ENCODE data around the gene ADAMTS17. TPM values are rescaled to one million over a fixed set of nuclear protein-coding genes. Genes with fewer than 3 reads are reported as not detected.

ADAMTS17 gene
- total and polyA plus RNA-seq, 3 donors from 2014 or later: 6.8 to 17.8 (median 12.4) TPM

GRCh38 chr15:99962006-99962561, 379.7 kb downstream of the ADAMTS17 start:
- Histone ChIP-seq H3K4me3 (no peak overlapping the region), H3K27me3 (no peaks in the 10 kb centered on the region), H3K4me1 (no peaks in the 10 kb centered on the region), H3K9me3 (no peaks in the 10 kb centered on the region), H3K27ac (no peak overlapping the region), H3K36me3 (ENCODE audit: low read depth, missing control alignments) (no peaks in the 10 kb centered on the region)
- WGBS, 2 donors: 94% methylated on average over 19 of the region's 19 CpGs
- DNase-seq: no peak
- intact Hi-C loops (cut with DNase I; ENCODE audit: low total_unique reads): no loop called here
- TF ChIP-seq POLR2A (IDR thresholded peaks at IDR 0.05) (no peak), CTCF (IDR thresholded peaks at IDR 0.05) (no peak)

- peak; percentile 52 for DNase-seq
- H3K4me1 ChIP-seq: no peaks in the 10 kb centered on the region
- no peak overlapping the region for H3K27ac ChIP-seq
- no peak overlapping the region for H3K4me3 ChIP-seq
- no peak for TF ChIP-seq POLR2A (IDR thresholded peaks at IDR 0.05)
- peak in 2 of 3 experiments; percentile 6 to 40 for TF ChIP-seq CTCF (IDR thresholded peaks at IDR 0.05)
- H3K27me3 ChIP-seq: no peaks in the 10 kb centered on the region
- 73 to 79% methylated on average over 12 of the region's 12 CpGs for WGBS, 2 donors
- H3K36me3 ChIP-seq (ENCODE audit: low read depth, missing control alignments): no peaks in the 10 kb centered on the region
- intact Hi-C loops (cut with DNase I; ENCODE audit: low total_unique reads): no loop called here
- no peaks in the 10 kb centered on the region for H3K9me3 ChIP-seq
Measured at GRCh38 chr15:99961011-99961441, 380.7 kb downstream of the ADAMTS17 start.

- 82 to 85% methylated on average over 6 of the region's 6 CpGs for WGBS, 2 donors
- TF ChIP-seq POLR2A (IDR thresholded peaks at IDR 0.05) (no peak), CTCF (IDR thresholded peaks at IDR 0.05) (no peak)
- Histone ChIP-seq H3K9me3 (no peaks in the 10 kb centered on the region), H3K27me3 (no peaks in the 10 kb centered on the region), H3K27ac (no peak overlapping the region), H3K36me3 (ENCODE audit: low read depth, missing control alignments) (no peaks in the 10 kb centered on the region), H3K4me3 (no peak overlapping the region), H3K4me1 (no peaks in the 10 kb centered on the region)
- intact Hi-C loops (cut with DNase I; ENCODE audit: low total_unique reads): loop anchor here (10.0 kb wide), 1 partner anchor 375 kb away; no protein-coding TSS in a partner anchor
- DNase-seq: no peak
Measured at GRCh38 chr15:99959326-99959725, 382.4 kb downstream of the ADAMTS17 start.

GRCh38 chr15:99958426-99959097, 383.2 kb downstream of the ADAMTS17 start:
- Histone ChIP-seq H3K27me3 (no peaks in the 10 kb centered on the region), H3K4me1 (no peaks in the 10 kb centered on the region), H3K27ac (no peak overlapping the region), H3K9me3 (no peaks in the 10 kb centered on the region), H3K36me3 (ENCODE audit: low read depth, missing control alignments) (no peaks in the 10 kb centered on the region), H3K4me3 (no peak overlapping the region)
- DNase-seq: no peak
- no peak for TF ChIP-seq POLR2A (IDR thresholded peaks at IDR 0.05)
- TF ChIP-seq CTCF (IDR thresholded peaks at IDR 0.05): no peak
- intact Hi-C loops (cut with DNase I; ENCODE audit: low total_unique reads): loop anchor here (10.0 kb wide), 1 partner anchor 376 kb away; no protein-coding TSS in a partner anchor
- 85 to 90% methylated on average over 7 of the region's 7 CpGs for WGBS, 2 donors

Data from testis (tissue), 3 donors.